GM23338 (cell line): ENCODE data around the gene ANXA6.

ENCODE experiments used
- CTCF ChIP-seq, 2 experiments: fragments of 200-600 bp in 1 of 2; sonication (generic) in 1 of 2; conservative IDR thresholded peaks; 2 replicates each; pipeline versions ENCODE4 v1.5.1 to v1.6.1; 2016 to 2017; ENCODE audit warnings: antibody characterized with exemption in 2 of 2, low read depth in 2 of 2, mild to moderate bottlenecking in 2 of 2, moderate library complexity in 1 of 2
- ETS1 ChIP-seq: IDR thresholded peaks from 2 replicates; pipeline ENCODE4 v1.6.1; 2016; ENCODE audit warnings: antibody characterized with exemption
- EZH2 ChIP-seq: fragments of 200-600 bp; sonication (generic); IDR thresholded peaks from one replicate; pipeline ENCODE4 v1.8.0; 2017; ENCODE audit warnings: antibody characterized with exemption, mild to moderate bottlenecking, low read depth; ENCODE audit not compliant: unreplicated experiment
- EZH2phosphoT487 ChIP-seq: fragments of 200-600 bp; sonication (generic); IDR thresholded peaks from one replicate; pipeline ENCODE4 v1.8.1; 2018; ENCODE audit warnings: antibody characterized with exemption; ENCODE audit not compliant: unreplicated experiment
- JUNB ChIP-seq: IDR thresholded peaks from one replicate; pipeline ENCODE4 v1.6.1; 2016; ENCODE audit warnings: antibody characterized with exemption; ENCODE audit not compliant: unreplicated experiment
- REST ChIP-seq: IDR thresholded peaks from one replicate; pipeline ENCODE4 v1.6.1; 2018; ENCODE audit warnings: antibody characterized with exemption; ENCODE audit not compliant: unreplicated experiment
- STAT1 ChIP-seq: IDR thresholded peaks from one replicate; pipeline ENCODE4 v1.6.1; 2016; ENCODE audit warnings: antibody characterized with exemption; ENCODE audit not compliant: unreplicated experiment

DNA sequence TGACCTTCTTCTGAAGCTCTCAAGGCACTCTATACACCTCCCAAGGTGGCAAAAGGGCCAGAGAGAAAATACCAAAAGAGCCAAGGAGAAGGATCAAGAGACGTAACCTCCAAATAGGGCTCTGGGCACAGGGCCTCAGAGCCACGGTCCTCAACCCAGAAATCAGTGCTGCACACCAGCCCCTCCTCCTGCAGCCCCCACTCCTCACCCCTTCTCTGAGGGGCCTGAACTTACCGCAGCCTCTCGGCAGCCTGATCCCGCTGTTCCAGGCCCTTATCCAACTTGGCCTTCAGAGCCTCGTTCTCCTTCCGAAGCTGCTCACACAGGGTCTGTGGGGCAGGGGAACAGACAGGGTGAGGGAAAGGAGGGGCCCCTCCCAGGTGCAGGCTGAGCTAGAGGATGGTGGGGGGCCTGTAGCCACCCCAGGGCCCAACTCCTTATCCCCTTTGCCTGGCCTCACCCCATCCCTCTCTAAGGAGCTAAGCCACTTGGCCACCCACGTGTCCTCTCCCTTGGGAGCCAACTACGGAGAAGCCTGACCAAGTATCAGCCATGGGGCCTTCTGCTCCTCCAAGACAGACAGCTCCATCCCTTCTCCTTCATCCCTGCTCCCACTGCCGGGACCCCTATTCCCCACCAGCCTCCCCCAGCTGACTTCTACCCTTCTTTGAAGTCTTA is 105.5 kb downstream of the ANXA6 start:
- TF ChIP-seq EZH2phosphoT487 (no peak), CTCF (conservative IDR thresholded peaks at IDR 0.05; ENCODE audit: low read depth in 2 of 2) (no peak), STAT1 (no peak), EZH2 (no peak), JUNB (no peak), ETS1 (no peak), REST (no peak)
